ENCODE results near the gene PARVG.

The PARVG gene

GRCh38 chr22:44196731-44197131 is 16.0 kb downstream of the PARVG start:
- no peak for DNase-seq

DNA sequence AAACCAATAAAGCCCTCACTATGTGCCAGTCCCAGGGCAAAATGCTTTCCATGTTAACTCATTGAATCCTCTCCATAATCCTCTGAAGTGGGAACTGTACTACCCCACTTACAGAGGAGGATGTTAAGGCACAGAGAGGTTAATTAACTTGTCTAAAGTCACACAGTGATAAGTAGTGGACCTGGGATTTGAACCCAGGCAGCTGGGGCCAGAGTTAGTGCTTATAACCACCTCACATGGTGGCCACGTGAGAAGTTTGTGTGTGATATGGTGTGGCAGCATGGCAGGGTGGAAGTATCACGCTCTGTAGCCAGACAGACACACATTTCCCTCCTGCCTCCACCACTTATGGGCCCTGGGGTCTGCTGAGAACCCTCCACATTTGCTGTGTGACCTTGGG is 16.5 kb downstream of the PARVG start:
- no peak for DNase-seq

- no peak for DNase-seq
These were observed 18.4 kb downstream of the PARVG start for GRCh38 chr22:44199164-44199563.

- DNase-seq: no peak
These were observed 19.1 kb downstream of the PARVG start for GRCh38 chr22:44199866-44200265.

DNA sequence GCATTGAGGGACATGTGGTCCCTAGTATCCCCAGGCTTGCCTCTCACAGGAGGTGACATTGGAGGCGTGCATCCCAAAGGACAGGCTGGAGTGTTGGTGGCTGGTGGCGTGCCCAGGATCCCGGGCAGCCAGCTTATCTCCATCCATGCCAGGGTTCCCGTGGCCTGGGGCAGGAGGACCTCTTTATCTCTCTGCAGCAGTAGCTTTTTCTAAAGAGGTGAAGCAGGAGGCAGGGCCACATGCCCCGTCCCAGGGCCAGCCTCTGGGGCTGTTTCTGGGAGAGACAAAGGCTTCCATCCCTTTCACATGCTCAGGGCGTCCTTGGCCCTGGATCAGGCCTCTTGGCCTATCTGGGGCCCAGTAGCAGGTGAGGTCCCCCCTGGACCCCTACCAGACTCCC is 19.7 kb downstream of the PARVG start:
- DNase-seq: no peak

DNA sequence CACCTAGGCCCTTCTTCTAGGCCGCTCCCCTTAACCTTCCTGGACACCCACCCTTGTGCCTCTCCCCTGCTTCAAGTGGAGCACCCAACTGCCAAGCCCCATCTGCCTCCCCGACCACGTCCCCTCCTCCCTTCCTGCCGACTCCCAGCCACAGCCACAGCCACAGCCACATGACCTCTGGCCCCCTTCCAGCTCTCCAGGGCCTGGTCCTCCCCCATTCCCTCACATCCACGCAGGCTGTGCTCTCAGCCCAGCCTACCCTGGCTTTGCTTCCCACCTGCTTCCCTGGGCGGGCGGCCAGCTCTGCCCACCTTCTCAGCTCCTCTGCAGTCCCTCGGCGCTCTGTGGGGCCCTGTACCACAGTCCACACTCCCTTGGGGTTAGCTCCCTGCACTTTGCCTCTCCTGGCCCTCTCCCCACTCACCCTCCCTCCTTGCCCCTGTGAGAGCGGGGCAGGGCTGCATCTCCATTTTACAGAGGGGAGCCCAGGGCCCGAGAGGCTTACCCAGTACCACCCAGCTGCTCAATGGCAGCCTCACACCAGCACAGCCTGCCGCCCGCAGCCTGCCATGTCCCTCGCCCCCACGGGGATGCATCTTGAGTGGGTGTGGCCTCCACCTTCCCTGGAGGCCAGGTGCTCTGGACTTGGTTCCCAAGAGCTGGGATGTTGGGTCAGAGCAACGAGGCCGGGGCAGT is 20.3 kb downstream of the PARVG start:
- DNase-seq: no peak

- no peak for DNase-seq
These were observed 20.9 kb downstream of the PARVG start for GRCh38 chr22:44201665-44202064.

GRCh38 chr22:44202261-44202789 is 21.6 kb downstream of the PARVG start:
- DNase-seq: no peak

GRCh38 chr22:44203203-44203602 is 22.5 kb downstream of the PARVG start:
- DNase-seq: no peak

- DNase-seq: no peak
These were observed 24.2 kb downstream of the PARVG start for GRCh38 chr22:44204739-44205515.

GRCh38 chr22:44205516-44206329 is 25.0 kb downstream of the PARVG start:
- no peak for DNase-seq

- DNase-seq: no peak
These were observed 25.6 kb downstream of the PARVG start for GRCh38 chr22:44206330-44206645.

DNA sequence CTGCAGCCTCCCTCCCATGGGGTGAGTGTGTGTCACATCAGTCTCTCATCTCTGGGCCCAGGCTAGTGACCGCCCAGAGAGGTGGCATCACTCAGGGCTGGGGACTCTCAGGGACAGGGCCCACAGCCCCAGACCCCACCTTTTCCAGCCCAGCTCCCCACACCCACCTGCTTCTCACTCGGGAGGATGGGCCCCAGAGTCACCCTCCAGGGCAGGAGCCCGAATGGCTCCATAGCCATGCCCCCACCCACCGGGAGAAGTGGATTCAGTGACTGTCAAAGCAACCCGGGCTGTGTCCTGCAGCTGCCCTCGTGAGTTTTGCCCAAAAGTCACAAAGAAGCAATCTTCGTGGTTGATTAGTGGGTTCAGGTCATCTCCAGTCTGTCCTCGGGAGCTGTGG is 26.0 kb downstream of the PARVG start:
- DNase-seq: no peak

- DNase-seq: no peak
These were observed 26.7 kb downstream of the PARVG start for GRCh38 chr22:44207173-44207980.

DNA sequence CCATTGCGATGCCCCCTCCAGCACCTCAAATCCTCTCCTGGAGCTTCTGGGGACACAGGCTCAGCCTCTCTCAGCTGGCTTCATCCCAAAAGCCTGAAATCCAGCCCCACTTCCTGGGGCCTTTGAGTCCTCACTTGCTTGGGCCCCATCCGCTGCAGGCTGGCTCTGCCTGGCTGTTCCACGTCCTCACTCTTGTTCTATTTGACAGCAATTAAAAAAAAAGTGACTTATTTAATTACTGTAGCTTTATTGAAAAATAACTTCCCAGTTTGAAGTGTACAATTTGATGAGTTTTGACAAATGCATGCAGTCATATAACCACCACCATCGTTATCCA is 27.2 kb downstream of the PARVG start:
- no peak for DNase-seq

- DNase-seq: no peak
These were observed 28.6 kb downstream of the PARVG start for GRCh38 chr22:44209343-44209742.

DNA sequence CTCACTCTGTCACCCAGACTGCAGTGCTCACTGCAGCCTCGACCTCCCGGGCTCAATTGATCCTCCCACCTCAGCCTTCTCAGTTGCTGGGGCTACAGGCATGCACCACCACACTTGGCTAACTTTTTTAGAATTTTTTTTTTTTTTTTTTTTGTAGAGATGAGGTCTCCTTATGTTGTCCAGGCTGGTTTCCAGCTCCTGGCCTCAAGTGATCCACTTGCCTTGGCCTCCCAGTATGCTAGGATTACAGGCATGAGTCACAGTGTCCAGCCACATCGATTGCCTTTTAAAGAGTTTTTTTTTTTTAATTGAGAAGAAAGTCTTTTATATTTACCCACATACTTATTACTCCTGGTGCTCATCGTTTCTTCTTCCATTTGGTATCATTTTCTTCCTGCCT is 30.0 kb downstream of the PARVG start:
- DNase-seq: no peak

GRCh38 chr22:44211256-44211945 is 30.7 kb downstream of the PARVG start:
- DNase-seq: no peak

GRCh38 chr22:44211946-44212930 is 31.5 kb downstream of the PARVG start:
- no peak for DNase-seq

DNA sequence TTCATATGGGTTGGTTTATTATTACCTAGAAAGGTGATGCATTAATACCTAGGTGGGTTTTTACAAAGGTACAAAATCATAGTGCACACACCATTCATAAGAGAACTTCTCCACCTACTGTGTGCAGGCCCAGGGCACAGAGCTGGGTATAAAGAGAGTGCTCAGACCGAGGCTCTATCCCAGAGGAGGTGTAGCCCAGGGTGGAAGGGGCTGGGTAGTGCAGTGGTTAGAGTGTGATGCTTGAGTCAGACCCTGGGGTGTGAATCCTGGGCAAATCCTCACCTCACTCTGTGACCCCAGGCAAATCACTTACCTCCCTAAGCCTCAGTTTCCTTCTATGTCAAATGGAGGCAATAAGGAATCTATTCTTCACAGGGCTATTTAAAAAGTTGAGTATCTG is 32.2 kb downstream of the PARVG start:
- DNase-seq: no peak
